Measurements from ENCODE around the gene MBOAT1. TPM values are rescaled to one million over a fixed set of nuclear protein-coding genes. Genes with fewer than 3 reads are reported as not detected.

Gene MBOAT1
- total RNA-seq, 1 donor from 2014 or later: 9.6 TPM

DNA sequence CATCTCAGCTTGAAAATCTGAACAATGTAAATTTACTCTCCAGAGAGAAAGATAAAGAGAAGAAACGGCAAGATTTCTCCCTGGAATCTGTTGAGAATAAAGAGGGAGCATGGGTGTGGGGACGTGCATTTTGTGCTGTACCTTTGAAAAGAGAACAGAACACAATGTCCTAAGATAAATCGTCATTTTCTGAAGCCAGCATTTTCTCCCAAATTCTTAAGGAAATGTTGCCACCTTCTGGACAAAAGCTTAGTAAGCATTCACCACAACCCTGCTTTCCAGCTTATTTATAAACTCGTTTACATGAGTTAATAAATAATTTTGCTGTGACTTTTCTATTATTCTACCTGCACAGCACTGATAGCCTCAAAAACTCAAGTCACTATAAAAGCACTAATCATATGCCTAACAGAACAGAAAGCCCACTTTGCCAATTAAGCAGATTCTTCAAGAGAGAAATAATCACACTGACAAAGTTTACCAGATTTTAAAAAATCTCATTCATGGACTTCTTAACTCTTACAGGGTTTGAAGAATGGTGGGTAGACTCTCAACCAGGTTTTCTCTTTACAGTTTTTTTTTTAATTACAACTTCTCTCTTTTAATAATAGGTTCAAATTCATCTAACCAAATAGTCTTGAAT is 155.8 kb downstream of the MBOAT1 start:
- Histone ChIP-seq H3K4me1 (no peaks in the 10 kb centered on the region), H3K36me3 (no peaks in the 10 kb centered on the region), H3K9me3 (no peaks in the 10 kb centered on the region), H3K4me3 (no peak overlapping the region), H3K27ac (no peak overlapping the region), H3K27me3 (no peaks in the 10 kb centered on the region)
- no peak for DNase-seq (ENCODE audit: extremely low spot score in 2 of 2)
- no peak for TF ChIP-seq POLR2AphosphoS5 (IDR thresholded peaks at IDR 0.05; ENCODE audit: insufficient read depth in 1 of 2, low read depth in 1 of 2)
- TF ChIP-seq, protein P1, sequence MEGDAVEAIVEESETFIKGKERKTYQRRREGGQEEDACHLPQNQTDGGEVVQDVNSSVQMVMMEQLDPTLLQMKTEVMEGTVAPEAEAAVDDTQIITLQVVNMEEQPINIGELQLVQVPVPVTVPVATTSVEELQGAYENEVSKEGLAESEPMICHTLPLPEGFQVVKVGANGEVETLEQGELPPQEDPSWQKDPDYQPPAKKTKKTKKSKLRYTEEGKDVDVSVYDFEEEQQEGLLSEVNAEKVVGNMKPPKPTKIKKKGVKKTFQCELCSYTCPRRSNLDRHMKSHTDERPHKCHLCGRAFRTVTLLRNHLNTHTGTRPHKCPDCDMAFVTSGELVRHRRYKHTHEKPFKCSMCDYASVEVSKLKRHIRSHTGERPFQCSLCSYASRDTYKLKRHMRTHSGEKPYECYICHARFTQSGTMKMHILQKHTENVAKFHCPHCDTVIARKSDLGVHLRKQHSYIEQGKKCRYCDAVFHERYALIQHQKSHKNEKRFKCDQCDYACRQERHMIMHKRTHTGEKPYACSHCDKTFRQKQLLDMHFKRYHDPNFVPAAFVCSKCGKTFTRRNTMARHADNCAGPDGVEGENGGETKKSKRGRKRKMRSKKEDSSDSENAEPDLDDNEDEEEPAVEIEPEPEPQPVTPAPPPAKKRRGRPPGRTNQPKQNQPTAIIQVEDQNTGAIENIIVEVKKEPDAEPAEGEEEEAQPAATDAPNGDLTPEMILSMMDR (IDR thresholded peaks at IDR 0.05): peak; percentile 36 to 63 (median 49)
- intact Hi-C loops (cut with DNase I): loop anchor here (10.0 kb wide), 1 partner anchor 362 kb away; no protein-coding TSS in a partner anchor

DNA sequence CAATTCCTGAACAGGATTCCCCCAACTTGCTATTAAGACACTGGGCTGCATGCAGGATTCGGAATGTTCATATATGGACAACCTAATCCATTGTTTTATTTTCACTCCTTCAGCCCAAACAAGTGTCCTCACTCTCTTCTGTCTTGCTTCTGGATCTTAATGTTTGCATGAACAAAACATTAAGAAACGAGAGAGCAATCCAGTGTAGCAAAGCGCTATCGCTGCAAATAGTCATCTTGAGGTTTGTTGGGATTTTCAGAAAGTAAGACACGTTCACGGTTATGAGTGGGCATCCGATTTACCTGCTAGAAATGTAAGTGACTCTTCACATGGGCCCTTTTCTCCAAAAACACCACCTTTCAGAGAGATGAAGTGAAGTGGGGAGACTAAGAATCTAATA is 156.4 kb downstream of the MBOAT1 start:
- no peak overlapping the region for H3K4me3 ChIP-seq
- H3K36me3 ChIP-seq: no peaks in the 10 kb centered on the region
- no peak overlapping the region for H3K27ac ChIP-seq
- TF ChIP-seq, protein P1 (IDR thresholded peaks at IDR 0.05): no peak
- no peaks in the 10 kb centered on the region for H3K9me3 ChIP-seq
- intact Hi-C loops (cut with DNase I): loop anchor here (10.0 kb wide), 1 partner anchor 361 kb away; no protein-coding TSS in a partner anchor
- H3K27me3 ChIP-seq: no peaks in the 10 kb centered on the region
- no peaks in the 10 kb centered on the region for H3K4me1 ChIP-seq
- DNase-seq (ENCODE audit: extremely low spot score in 2 of 2): no peak

Other genes with a start within 250 kb of the MBOAT1 start
- gene E2F3, start 189.4 kb upstream of the MBOAT1 start, total RNA-seq: 4.4 TPM